Vein endothelial cell (primary cell): ENCODE data around the gene UPF3A. TPM values are rescaled to one million over a fixed set of nuclear protein-coding genes. Genes with fewer than 3 reads are reported as not detected.

Source experiments
- small RNA-seq: library from RNA; depleted of rRNA; stranded (forward); fragments of <200 nt; gene quantifications from one replicate; pipeline ENCODE3, GENCODE V24; 2012
- total RNA-seq: library from RNA; depleted of rRNA; stranded (reverse); fragments of >200 nt; gene quantifications from 2 replicates; pipeline ENCODE4 v1.2.3, GENCODE V29; 2012

The UPF3A gene
- total RNA-seq = 19.9 and 25.2 TPM in 2 replicates

GRCh38 chr13:114281351-114282040, at the start of gene UPF3A:
TSS of gene UPF3A (plus strand) at chr13:114281601. CDS start at chr13:114281640, 39 bp downstream.

GRCh38 chr13:114234645-114235421, 46.6 kb upstream of the UPF3A start, which contains the start of gene CDC16:
TSS of gene CDC16 (plus strand) at chr13:114234897. CDS start at chr13:114235085, 188 bp downstream.

GRCh38 chr13:114314074-114314912, 32.9 kb downstream of the UPF3A start, which contains the start of gene CHAMP1:
TSS of gene CHAMP1 (plus strand) at chr13:114314503. CDS start at chr13:114323843, 9,340 bp downstream.

Small RNA genes lying within 50 kb of the gene (small RNA-seq; reads per million reads assigned to genes)
- not detected for gene MIR4502
- gene MIR548AR = not detected

Other genes starting within 250 kb of the UPF3A start
- 58.3 and 60.1 TPM in 2 replicates for gene RASA3, start 149.0 kb upstream of the UPF3A start, total RNA-seq
- gene CFAP97D2, start 102.3 kb upstream of the UPF3A start, total RNA-seq = not detected in 2 replicates
- gene CDC16, start 46.7 kb upstream of the UPF3A start, total RNA-seq = 55.9 and 61.7 TPM in 2 replicates
- gene CHAMP1, start 32.9 kb downstream of the UPF3A start, total RNA-seq = 12.6 and 15.0 TPM in 2 replicates